Stimulated activated CD8-positive, alpha-beta memory T cell treated with anti-CD3 and anti-CD28 coated beads, Interleukin-12 subunit alpha, Interleukin-12 subunit beta, amount 100 ng/mL, for 4 hours (primary cell): ENCODE data around the gene PRRC2A.

ENCODE experiments used
- DNase-seq: peaks from one replicate; pipeline ENCODE4 v3.0.0-alpha.2; 2020; ENCODE audit warnings: low read depth

The PRRC2A gene

GRCh38 chr6:31620586-31621319 lies at the start of gene PRRC2A:
PRRC2A (plus strand) TSS chr6:31620715; CDS start chr6:31622790, 2,075 bp downstream.
- DNase-seq = no peak

DNA sequence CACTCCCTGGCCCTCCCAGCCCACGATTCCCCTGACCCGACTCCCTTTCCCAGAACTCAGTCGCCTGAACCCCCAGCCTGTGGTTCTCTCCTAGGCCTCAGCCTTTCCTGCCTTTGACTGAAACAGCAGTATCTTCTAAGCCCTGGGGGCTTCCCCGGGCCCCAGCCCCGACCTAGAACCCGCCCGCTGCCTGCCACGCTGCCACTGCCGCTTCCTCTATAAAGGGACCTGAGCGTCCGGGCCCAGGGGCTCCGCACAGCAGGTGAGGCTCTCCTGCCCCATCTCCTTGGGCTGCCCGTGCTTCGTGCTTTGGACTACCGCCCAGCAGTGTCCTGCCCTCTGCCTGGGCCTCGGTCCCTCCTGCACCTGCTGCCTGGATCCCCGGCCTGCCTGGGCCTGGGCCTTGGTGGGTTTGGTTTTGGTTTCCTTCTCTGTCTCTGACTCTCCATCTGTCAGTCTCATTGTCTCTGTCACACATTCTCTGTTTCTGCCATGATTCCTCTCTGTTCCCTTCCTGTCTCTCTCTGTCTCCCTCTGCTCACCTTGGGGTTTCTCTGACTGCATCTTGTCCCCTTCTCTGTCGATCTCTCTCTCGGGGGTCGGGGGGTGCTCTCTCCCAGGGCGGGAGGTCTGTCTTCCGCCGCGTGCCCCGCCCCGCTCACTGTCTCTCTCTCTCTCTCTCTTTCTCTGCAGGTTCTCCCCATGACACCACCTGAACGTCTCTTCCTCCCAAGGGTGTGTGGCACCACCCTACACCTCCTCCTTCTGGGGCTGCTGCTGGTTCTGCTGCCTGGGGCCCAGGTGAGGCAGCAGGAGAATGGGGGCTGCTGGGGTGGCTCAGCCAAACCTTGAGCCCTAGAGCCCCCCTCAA lies 48.2 kb upstream of the PRRC2A start, which contains the start of gene LTA:
Gene LTA, plus strand, starts transcription at position 249 of the 871 bp plus-strand sequence. Its CDS starts 454 bp downstream, at position 703.
- peak; percentile 55 for DNase-seq

GRCh38 chr6:31573239-31574105 lies 47.0 kb upstream of the PRRC2A start:
- DNase-seq = no peak

DNA sequence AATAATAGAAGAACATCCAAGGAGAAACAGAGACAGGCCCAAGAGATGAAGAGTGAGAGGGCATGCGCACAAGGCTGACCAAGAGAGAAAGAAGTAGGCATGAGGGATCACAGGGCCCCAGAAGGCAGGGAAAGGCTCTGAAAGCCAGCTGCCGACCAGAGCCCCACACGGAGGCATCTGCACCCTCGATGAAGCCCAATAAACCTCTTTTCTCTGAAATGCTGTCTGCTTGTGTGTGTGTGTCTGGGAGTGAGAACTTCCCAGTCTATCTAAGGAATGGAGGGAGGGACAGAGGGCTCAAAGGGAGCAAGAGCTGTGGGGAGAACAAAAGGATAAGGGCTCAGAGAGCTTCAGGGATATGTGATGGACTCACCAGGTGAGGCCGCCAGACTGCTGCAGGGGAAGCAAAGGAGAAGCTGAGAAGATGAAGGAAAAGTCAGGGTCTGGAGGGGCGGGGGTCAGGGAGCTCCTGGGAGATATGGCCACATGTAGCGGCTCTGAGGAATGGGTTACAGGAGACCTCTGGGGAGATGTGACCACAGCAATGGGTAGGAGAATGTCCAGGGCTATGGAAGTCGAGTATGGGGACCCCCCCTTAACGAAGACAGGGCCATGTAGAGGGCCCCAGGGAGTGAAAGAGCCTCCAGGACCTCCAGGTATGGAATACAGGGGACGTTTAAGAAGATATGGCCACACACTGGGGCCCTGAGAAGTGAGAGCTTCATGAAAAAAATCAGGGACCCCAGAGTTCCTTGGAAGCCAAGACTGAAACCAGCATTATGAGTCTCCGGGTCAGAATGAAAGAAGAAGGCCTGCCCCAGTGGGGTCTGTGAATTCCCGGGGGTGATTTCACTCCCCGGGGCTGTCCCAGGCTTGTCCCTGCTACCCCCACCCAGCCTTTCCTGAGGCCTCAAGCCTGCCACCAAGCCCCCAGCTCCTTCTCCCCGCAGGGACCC lies 46.1 kb upstream of the PRRC2A start:
- no peak for DNase-seq

GRCh38 chr6:31575335-31575901 lies 45.1 kb upstream of the PRRC2A start, which contains the start of gene TNF:
TNF (plus strand) TSS chr6:31575565; CDS start chr6:31575742, 177 bp downstream.
- DNase-seq = peak; percentile 59

DNA sequence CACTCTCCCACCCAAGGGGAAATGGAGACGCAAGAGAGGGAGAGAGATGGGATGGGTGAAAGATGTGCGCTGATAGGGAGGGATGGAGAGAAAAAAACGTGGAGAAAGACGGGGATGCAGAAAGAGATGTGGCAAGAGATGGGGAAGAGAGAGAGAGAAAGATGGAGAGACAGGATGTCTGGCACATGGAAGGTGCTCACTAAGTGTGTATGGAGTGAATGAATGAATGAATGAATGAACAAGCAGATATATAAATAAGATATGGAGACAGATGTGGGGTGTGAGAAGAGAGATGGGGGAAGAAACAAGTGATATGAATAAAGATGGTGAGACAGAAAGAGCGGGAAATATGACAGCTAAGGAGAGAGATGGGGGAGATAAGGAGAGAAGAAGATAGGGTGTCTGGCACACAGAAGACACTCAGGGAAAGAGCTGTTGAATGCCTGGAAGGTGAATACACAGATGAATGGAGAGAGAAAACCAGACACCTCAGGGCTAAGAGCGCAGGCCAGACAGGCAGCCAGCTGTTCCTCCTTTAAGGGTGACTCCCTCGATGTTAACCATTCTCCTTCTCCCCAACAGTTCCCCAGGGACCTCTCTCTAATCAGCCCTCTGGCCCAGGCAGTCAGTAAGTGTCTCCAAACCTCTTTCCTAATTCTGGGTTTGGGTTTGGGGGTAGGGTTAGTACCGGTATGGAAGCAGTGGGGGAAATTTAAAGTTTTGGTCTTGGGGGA lies 44.4 kb upstream of the PRRC2A start:
- DNase-seq = no peak

- no peak for DNase-seq
Observed at GRCh38 chr6:31576897-31577578, 43.5 kb upstream of the PRRC2A start.

DNA sequence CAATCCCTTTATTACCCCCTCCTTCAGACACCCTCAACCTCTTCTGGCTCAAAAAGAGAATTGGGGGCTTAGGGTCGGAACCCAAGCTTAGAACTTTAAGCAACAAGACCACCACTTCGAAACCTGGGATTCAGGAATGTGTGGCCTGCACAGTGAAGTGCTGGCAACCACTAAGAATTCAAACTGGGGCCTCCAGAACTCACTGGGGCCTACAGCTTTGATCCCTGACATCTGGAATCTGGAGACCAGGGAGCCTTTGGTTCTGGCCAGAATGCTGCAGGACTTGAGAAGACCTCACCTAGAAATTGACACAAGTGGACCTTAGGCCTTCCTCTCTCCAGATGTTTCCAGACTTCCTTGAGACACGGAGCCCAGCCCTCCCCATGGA lies 42.9 kb upstream of the PRRC2A start:
- no peak for DNase-seq

- DNase-seq = no peak
Observed at GRCh38 chr6:31578184-31579118, 42.1 kb upstream of the PRRC2A start.

DNA sequence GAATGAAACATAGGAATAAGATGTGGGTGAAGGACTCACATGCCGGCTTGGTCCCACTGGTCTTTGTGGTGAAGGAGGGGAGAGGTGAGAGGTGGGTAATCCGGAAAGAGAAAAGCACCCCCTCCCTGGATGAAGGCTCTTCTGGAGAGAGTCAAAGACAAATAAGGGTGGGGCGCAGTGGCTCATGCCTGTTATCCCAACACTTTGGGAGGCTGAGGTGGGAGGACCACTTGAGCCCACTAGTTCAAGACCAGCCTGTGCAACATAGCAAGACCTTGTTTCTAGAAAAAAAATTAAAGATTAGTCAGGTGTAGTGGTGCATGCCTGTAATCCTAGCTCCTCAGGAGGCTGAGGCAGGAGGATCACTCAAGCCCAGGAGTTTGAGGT lies 41.4 kb upstream of the PRRC2A start:
- DNase-seq = no peak

GRCh38 chr6:31579546-31580437 lies 40.7 kb upstream of the PRRC2A start:
- DNase-seq = no peak

DNA sequence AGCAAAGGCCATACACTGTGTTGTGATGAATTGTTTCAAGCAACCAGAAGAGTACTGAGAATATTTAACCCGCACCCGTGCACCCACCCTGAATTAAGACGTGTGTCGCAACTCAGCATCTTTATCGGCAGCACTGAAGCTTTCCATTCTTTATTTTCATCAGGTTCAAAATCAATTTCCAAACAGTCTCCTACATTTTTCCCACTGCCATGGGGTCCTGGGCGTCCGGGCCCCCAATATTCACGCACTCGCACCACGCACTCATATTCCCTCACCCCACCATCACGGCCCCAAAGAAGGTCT lies 40.1 kb upstream of the PRRC2A start:
- no peak for DNase-seq

DNA sequence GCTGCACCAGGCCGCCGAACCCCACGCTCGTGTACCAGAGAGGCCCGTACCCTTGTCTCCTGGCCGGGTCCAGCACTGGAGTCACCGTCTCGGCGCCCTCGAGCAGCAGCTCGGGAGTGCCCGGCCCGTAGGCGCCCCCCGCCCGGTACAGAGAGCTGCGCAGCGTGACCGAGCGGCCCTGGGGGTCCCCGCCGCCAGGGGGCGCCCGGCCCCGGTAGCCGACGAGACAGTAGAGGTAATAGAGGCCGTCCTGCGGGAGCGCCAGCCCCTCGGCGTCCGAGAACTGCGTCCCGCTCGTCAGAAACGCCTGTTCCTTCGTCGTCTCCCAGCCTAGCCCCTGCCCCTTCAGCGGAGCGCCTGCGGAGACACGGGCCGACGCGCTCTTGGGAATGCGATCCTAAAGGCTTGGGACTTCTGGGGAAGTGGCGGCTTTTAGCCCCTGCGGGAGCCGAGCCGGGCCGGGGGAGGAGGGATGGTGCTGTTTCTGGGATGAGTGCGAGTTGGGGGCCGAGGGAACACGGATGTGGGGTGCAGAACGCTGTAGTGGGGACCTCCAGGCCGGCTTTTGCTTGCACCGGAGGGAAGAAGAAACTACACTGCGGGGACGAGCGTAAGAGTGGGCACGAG lies 39.6 kb upstream of the PRRC2A start:
- DNase-seq = peak; percentile 80

DNA sequence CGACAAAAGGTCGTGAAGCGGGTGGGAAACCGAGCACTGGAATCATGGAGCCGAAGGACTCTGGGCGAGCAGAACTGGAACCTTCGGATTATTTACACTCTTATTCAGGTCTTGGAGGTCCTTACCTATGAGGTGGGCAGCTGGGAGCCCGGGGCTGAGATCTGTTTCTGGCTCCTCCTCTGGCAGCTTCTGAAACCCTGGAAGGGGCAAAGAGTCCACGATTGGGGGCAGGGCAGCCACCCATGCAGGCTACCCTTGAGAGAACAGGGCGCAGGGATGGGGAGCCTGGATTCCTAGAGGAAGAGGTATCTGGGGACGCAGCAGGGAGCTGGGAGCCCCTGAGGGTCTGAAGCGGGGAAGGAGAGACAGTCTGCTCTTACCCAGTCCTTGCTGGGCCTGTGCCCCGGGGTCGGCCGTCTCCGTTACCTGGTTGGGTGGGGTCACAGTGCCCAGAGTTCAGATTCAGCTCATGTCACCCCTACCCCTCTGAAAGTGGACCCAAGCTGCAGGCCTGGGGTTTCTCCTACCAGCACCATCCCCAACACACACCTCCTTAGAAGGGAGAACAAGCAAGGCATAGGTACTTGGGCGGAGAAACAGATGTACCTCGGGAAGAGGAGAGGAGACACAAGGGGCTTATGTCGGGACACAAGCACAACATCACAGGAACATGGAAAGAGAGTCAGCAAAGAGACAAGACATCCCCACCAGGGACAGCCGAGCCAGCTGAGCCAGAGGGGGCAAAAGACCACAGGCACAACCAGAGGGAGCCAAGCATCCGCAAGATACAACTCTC lies 38.9 kb upstream of the PRRC2A start:
- DNase-seq = no peak

GRCh38 chr6:31582230-31582643 lies 38.3 kb upstream of the PRRC2A start, which contains the start of gene LTB:
LTB (minus strand) TSS chr6:31582424; CDS start chr6:31582417, 7 bp downstream.
- no peak for DNase-seq

DNA sequence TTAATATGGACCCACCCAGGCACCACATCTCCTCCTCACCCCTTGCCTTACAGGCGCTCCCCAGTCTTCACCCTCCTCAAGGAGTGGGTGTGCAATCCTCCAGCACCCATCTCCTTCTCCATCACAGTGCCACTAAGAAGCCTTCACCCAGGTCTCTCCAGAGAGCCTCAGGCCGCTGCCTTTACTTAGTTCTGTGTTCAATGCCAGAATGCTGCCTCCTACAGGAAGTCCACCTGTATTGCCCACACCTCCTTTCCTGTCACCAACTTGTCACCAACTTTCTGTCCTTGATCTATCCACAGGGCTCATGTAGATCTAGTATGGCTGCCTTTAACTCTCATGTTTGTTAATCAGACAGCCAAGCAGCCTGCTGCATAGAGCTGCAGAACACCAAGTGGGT lies 35.0 kb upstream of the PRRC2A start:
- DNase-seq = no peak
